GM21367 (cell line): ENCODE measurements around the gene ASTN2.

Experiments
- ATAC-seq: cut with Tn5 transposase; IDR thresholded peaks from one replicate; pipeline ENCODE4 v1.9.1; 2021; ENCODE audit not compliant: unreplicated experiment

The ASTN2 gene

DNA sequence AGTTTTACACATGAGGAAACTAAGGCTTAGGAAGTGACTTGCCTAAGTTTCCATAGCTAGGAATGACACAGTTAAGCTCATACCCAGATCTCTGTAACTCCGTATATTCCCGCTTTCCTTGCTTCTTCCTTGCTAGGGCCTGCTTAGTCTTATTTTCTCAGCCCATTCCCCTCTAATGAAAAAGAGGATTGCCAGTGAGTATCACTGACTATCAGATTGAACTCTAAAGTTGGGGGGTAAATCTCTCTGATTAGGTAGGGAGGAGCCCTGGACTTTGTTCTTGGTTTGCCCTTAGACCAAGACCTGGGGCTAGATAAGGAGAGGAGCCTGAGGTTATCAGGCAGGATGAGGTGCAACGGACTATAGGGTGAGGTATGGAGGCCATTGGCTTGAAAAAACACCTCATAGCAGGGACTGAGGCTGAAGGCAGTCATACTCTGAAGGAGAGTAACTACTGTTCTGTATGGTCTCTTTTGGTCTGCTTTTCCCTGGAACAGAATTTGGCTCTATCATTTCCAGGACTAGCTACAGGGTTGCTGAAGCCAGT lies 725.3 kb downstream of the ASTN2 start:
- no peak for ATAC-seq

DNA sequence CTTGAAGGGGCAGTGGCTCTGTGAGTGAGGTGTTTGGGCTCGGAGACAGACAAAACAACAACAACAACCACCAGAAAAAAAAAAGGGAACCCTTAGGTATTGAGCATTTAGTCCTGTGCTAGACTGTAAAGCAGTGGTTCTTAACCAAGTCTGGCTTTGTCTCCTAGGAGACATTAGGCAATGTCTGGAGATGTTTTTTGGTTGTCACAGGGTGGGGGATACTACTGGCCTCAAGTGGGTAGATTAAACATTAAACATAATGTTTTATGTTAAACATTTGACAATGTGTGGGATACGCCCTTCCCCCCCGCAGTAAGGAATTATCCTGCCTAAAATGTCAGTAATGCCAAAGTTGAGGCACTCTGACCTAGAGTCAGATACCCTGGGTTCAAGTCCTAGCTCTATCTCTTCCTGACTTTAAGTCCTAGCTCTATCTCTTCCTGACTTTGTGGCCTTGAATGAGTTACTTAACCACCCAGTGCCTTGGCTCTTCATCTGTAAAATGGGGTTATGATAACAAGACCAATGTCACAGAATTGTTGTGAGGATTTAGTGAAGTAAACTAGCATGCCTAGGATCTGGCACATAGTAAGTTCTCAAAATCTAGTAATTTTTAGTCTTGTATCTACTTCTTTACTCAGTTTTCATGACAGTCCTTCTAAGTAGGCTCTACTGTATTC lies 725.9 kb downstream of the ASTN2 start:
- ATAC-seq: no peak

DNA sequence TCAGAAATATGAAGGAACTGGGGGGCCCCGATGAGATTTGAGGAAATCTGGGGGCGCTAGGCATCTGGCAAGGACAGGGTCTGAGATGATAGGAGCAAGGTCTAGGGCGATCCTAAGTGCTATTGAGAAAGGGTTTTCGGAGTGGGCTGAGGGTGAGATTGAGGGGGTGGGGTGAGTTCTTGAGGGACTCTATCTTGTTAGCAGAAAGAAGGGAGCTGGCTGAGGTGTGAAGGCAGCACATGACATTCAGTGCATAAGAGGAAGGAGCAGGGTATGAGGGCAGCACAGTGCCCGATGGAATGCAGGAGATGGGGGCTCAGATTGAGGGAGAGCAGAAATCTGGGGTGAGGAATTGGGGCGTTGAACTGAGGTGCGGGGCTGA lies 727.1 kb downstream of the ASTN2 start:
- no peak for ATAC-seq

GRCh38 chr9:116687074-116687753 lies 727.6 kb downstream of the ASTN2 start, which contains the start of gene TRIM32:
TRIM32 (plus strand) TSS chr9:116687305; CDS start chr9:116697743, 10,438 bp downstream.
- ATAC-seq: peak; percentile 99

DNA sequence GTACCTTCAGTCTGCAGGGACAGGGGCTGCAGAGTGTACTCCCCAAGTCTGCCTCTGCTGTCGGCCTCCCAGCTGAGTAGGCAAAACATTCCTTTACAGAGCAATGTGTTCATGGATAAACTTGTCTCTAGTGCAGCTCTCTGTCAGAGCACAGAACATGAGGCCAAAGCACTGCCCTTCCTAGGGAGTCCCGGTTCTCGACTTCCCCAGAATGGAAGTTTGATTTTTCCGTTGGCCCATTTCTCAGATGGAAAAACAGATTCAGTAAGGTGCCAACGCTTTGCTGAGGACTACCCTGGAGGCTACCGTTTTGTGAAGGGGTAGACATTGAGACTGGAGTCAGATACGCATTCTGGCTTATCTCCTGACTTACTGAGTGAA lies 728.2 kb downstream of the ASTN2 start:
- peak; percentile 31 for ATAC-seq

- ATAC-seq: no peak
Measured at GRCh38 chr9:116686135-116686534, 728.7 kb downstream of the ASTN2 start.

- ATAC-seq: no peak
Measured at GRCh38 chr9:116685166-116685565, 729.7 kb downstream of the ASTN2 start.

- no peak for ATAC-seq
Measured at GRCh38 chr9:116683535-116683934, 731.3 kb downstream of the ASTN2 start.

- ATAC-seq: no peak
Measured at GRCh38 chr9:116674210-116674980, 740.5 kb downstream of the ASTN2 start.

DNA sequence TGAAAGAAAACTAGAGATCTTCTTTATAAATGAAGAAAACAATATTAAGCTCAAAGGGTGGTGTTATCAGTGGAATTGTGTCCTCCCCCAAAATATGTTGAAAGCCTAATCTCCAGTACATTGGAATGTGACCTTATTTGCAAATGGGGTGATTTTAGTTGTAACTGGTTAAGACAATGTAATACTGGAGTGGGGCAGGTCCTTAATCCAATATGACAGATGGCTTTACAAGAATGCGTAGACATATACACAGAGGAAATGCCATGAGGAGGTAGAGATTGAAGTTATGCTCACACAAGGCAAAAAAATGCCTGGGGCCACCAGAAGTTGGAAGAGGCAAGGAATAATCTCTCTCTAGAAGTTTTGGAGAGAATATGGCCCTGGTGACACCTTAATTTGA lies 741.5 kb downstream of the ASTN2 start:
- no peak for ATAC-seq

DNA sequence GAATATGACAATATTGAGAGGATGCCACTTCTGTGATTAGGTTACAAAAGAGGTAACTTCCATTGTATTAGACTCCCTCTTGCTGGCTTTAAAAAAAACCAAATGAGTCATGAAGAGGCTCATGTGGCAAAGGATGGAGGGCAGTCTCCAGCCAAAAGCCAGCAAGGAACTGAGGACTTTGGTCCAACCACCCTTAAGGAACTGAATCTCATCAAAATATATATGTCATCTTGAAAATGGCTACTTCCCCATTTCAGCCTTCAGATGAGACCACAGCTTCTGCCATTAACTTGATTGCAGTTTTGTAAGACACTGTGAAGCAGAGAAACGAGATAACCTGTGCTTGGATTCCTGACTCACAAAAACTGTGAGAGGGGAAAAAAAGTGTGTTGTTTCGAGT lies 743.3 kb downstream of the ASTN2 start:
- ATAC-seq: no peak

DNA sequence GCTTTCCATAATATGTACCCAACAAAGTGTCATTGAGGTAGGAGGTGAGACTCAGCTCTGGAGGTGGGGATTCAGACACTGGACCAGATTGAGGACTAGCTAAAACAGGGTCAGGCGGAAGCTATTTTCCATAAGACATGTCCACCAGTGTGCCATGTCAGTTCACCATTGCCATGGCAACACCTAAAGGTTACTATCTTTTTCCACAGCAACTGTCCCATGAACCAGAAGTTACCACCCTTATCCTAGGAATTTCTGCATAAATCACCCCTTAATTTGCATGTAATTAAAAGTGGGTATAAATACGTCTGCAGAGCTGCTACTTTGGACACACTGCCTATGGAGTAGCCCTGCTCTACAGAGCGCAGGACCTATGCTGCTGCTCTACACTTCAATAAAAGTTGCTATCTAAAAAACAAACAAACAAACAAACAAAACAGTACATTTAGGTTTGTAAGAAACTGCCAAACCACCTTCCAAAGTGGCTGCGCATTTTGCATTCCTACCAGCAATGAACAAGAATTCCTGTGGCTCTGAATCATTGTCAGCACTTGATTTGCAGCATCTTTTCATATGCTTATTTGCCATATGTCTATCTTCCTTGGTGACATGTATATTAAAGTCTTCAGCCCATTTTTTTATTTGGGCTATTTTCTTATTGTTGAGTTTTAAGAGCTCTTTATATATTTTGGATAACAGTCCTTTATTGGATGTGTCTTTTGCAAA lies 745.7 kb downstream of the ASTN2 start:
- ATAC-seq: no peak

- ATAC-seq: no peak
Measured at GRCh38 chr9:116663581-116663980, 751.3 kb downstream of the ASTN2 start.

- no peak for ATAC-seq
Measured at GRCh38 chr9:116662646-116663310, 752.1 kb downstream of the ASTN2 start.

DNA sequence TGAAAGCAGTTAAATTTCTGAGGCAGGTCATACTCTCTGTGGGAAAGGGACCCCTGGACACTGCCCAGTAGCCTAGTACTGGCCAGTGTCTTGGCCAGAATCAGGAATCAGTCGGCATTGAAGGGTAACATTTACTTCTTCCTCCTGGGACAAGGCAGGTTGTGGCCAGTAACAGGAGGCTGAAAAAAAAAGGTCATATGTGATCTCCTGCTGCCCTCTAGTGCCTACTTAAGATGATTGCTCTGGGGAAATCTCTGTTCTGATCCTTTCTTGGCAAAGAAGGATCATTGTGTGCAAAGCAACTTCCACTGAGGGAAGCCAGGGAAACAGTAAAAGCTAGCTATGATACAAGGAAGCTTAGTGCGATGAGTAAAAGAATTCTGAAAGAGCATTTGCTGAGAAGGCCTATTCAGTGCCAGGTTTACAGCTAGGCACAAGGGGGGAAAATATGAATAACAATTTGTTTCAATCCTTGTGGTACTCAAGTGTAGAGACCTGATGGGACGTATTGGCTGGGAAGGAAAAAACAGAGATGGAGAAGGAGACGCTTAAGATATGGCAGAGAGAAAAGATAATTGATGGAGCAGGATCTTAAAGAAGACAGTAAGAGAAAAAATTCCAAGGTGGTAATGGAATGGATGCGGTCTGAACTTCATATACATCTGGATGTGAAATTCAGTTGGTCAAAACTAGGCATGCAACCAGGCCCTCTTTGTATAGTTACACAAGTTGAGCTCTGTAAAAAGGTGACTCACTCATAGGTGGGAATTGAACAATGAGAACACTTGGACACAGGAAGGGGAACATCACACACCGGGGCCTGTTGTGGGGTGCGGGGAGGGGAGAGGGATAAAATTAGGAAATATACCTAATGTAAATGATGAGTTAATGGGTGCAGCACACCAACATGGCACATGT lies 753.6 kb downstream of the ASTN2 start:
- peak; percentile 82 for ATAC-seq

GRCh38 chr9:116658265-116658664 lies 756.6 kb downstream of the ASTN2 start:
- no peak for ATAC-seq

DNA sequence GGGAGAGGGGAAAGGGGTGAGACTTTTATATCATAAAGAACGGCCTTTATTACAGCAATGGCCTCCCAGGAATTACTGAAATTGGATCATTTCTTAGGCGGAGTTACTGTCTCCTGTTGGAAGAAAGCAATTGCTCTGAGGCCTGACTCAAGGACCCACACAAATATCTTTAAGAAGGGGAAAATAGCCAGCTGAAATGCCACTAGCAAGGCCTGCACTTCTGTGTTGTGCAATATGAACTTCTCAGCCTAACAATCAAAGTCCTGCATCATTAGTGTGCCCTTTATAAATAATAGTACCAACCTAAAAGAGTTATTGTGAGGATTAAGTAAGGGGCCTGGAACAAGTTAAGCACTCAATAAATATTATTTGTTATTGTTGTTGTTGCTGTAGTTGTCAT lies 757.9 kb downstream of the ASTN2 start:
- ATAC-seq: no peak

- no peak for ATAC-seq
Measured at GRCh38 chr9:116656501-116656971, 758.3 kb downstream of the ASTN2 start.

DNA sequence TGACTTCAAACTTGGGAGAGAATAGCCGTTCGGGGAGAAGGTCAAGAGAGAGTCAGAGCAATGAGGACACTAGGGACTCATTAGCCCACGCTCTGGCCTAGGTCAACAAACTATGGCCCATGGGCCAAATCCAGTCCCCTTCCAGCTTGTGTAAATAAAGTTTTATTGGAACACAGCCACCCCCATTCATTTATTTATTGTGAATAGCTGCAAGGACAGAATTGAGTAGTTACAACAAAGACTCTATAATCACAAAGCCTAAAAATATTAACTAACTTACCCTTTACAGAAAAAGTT lies 760.9 kb downstream of the ASTN2 start:
- no peak for ATAC-seq
